ENCODE results near the gene RFTN1.
A peak's percentile ranks its signal among the peaks of the same experiment; 100 is the strongest.

The RFTN1 gene

GRCh38 chr3:16504242-16504641 is 9.3 kb downstream of the RFTN1 start:
- DNase-seq (ENCODE audit: insufficient read length, low spot score) (no peak), FAIRE-seq (peak; percentile 95)
- TF ChIP-seq PAX5 (IDR thresholded peaks at IDR 0.05; ENCODE audit: insufficient read depth, low read length, severe bottlenecking) (no peak), POU2F2 (IDR thresholded peaks at IDR 0.05; ENCODE audit: low read depth, low read length) (peak; percentile 65; the same call in 1 of the 2 replicates), TAF1 (IDR thresholded peaks at IDR 0.05; ENCODE audit: low read depth, low read length) (no peak), SPI1 (IDR thresholded peaks at IDR 0.05; ENCODE audit: low read depth, low read length) (peak; percentile 84), POLR2AphosphoS5 (IDR thresholded peaks at IDR 0.05; ENCODE audit: low read depth, low read length) (no peak; the same call in 1 of the 2 replicates), POLR2A (IDR thresholded peaks at IDR 0.05; ENCODE audit: low read depth, low read length) (peak; percentile 59)

GRCh38 chr3:16503191-16503776 is 10.2 kb downstream of the RFTN1 start:
- FAIRE-seq (peak; percentile 41), DNase-seq (ENCODE audit: insufficient read length, low spot score) (no peak)
- TF ChIP-seq POLR2A (IDR thresholded peaks at IDR 0.05; ENCODE audit: low read depth, low read length) (no peak; the same call in 1 of the 2 replicates), TAF1 (IDR thresholded peaks at IDR 0.05; ENCODE audit: low read depth, low read length) (no peak), POLR2AphosphoS5 (IDR thresholded peaks at IDR 0.05; ENCODE audit: low read depth, low read length) (peak; percentile 89), POU2F2 (IDR thresholded peaks at IDR 0.05; ENCODE audit: low read depth, low read length) (peak; percentile 64; the same call in 1 of the 2 replicates), SPI1 (IDR thresholded peaks at IDR 0.05; ENCODE audit: low read depth, low read length) (no peak), PAX5 (IDR thresholded peaks at IDR 0.05; ENCODE audit: insufficient read depth, low read length, severe bottlenecking) (no peak)

GRCh38 chr3:16502347-16502908 is 11.1 kb downstream of the RFTN1 start:
- no peak for FAIRE-seq
- DNase-seq (ENCODE audit: insufficient read length, low spot score) = no peak
- TF ChIP-seq PAX5 (IDR thresholded peaks at IDR 0.05; ENCODE audit: insufficient read depth, low read length, severe bottlenecking) (no peak), POLR2AphosphoS5 (IDR thresholded peaks at IDR 0.05; ENCODE audit: low read depth, low read length) (peak; percentile 62; the same call in 1 of the 2 replicates), POLR2A (IDR thresholded peaks at IDR 0.05; ENCODE audit: low read depth, low read length) (peak; percentile 50; the same call in 1 of the 2 replicates)

GRCh38 chr3:16501376-16501775 is 12.1 kb downstream of the RFTN1 start:
- FAIRE-seq (no peak), DNase-seq (ENCODE audit: insufficient read length, low spot score) (no peak)
- TF ChIP-seq POLR2AphosphoS5 (IDR thresholded peaks at IDR 0.05; ENCODE audit: low read depth, low read length) = no peak
- TF ChIP-seq POU2F2 (IDR thresholded peaks at IDR 0.05; ENCODE audit: low read depth, low read length) = no peak
- no peak for TF ChIP-seq TAF1 (IDR thresholded peaks at IDR 0.05; ENCODE audit: low read depth, low read length)
- TF ChIP-seq SPI1 (IDR thresholded peaks at IDR 0.05; ENCODE audit: low read depth, low read length) = no peak
- TF ChIP-seq POLR2A (IDR thresholded peaks at IDR 0.05; ENCODE audit: low read depth, low read length) = no peak
- TF ChIP-seq PAX5 (IDR thresholded peaks at IDR 0.05; ENCODE audit: insufficient read depth, low read length, severe bottlenecking) = no peak

GRCh38 chr3:16500911-16501310 is 12.6 kb downstream of the RFTN1 start:
- FAIRE-seq (peak; percentile 66), DNase-seq (ENCODE audit: insufficient read length, low spot score) (no peak)
- TF ChIP-seq POLR2AphosphoS5 (IDR thresholded peaks at IDR 0.05; ENCODE audit: low read depth, low read length) = peak; percentile 59; the same call in 1 of the 2 replicates
- 0 out of 2 replicates have a peak, but pooled peaks have one; percentile 9 for TF ChIP-seq POU2F2 (IDR thresholded peaks at IDR 0.05; ENCODE audit: low read depth, low read length)
- no peak for TF ChIP-seq SPI1 (IDR thresholded peaks at IDR 0.05; ENCODE audit: low read depth, low read length)

GRCh38 chr3:16500093-16500492 is 13.4 kb downstream of the RFTN1 start:
- FAIRE-seq (no peak), DNase-seq (ENCODE audit: insufficient read length, low spot score) (no peak)
- TF ChIP-seq POLR2A (IDR thresholded peaks at IDR 0.05; ENCODE audit: low read depth, low read length) = no peak
- TF ChIP-seq POU2F2 (IDR thresholded peaks at IDR 0.05; ENCODE audit: low read depth, low read length) = no peak
- no peak for TF ChIP-seq SPI1 (IDR thresholded peaks at IDR 0.05; ENCODE audit: low read depth, low read length)
- no peak for TF ChIP-seq POLR2AphosphoS5 (IDR thresholded peaks at IDR 0.05; ENCODE audit: low read depth, low read length)
- no peak for TF ChIP-seq TAF1 (IDR thresholded peaks at IDR 0.05; ENCODE audit: low read depth, low read length)
- TF ChIP-seq PAX5 (IDR thresholded peaks at IDR 0.05; ENCODE audit: insufficient read depth, low read length, severe bottlenecking) = no peak

- TF ChIP-seq POLR2AphosphoS5 (IDR thresholded peaks at IDR 0.05; ENCODE audit: low read depth, low read length) (no peak; the same call in 1 of the 2 replicates), TAF1 (IDR thresholded peaks at IDR 0.05; ENCODE audit: low read depth, low read length) (no peak)
- FAIRE-seq = no peak
- no peak for DNase-seq (ENCODE audit: insufficient read length, low spot score)
Measured at GRCh38 chr3:16499351-16499750, 14.1 kb downstream of the RFTN1 start.

- FAIRE-seq (peak; percentile 26), DNase-seq (ENCODE audit: insufficient read length, low spot score) (no peak)
- TF ChIP-seq PAX5 (IDR thresholded peaks at IDR 0.05; ENCODE audit: insufficient read depth, low read length, severe bottlenecking) (no peak), POU2F2 (IDR thresholded peaks at IDR 0.05; ENCODE audit: low read depth, low read length) (no peak), SPI1 (IDR thresholded peaks at IDR 0.05; ENCODE audit: low read depth, low read length) (peak; percentile 72), POLR2AphosphoS5 (IDR thresholded peaks at IDR 0.05; ENCODE audit: low read depth, low read length) (peak; percentile 52; the same call in 1 of the 2 replicates), TAF1 (IDR thresholded peaks at IDR 0.05; ENCODE audit: low read depth, low read length) (no peak)
Measured at GRCh38 chr3:16498130-16498890, 15.2 kb downstream of the RFTN1 start.

GRCh38 chr3:16496408-16497222 is 16.9 kb downstream of the RFTN1 start:
- no peak for DNase-seq (ENCODE audit: insufficient read length, low spot score)

More at GRCh38 chr3:16496408-16497222, 16.9 kb downstream of the RFTN1 start:
- TF ChIP-seq TAF1 (IDR thresholded peaks at IDR 0.05; ENCODE audit: low read depth, low read length) (no peak), POLR2A (IDR thresholded peaks at IDR 0.05; ENCODE audit: low read depth, low read length) (no peak), POU2F2 (IDR thresholded peaks at IDR 0.05; ENCODE audit: low read depth, low read length) (peak; percentile 79; the same call in 1 of the 2 replicates), POLR2AphosphoS5 (IDR thresholded peaks at IDR 0.05; ENCODE audit: low read depth, low read length) (peak; percentile 37; the same call in 1 of the 2 replicates), PAX5 (IDR thresholded peaks at IDR 0.05; ENCODE audit: insufficient read depth, low read length, severe bottlenecking) (no peak), SPI1 (IDR thresholded peaks at IDR 0.05; ENCODE audit: low read depth, low read length) (no peak)
- FAIRE-seq = peak; percentile 71
